Endothelial cell of umbilical vein (primary cell): ENCODE measurements around the gene TLX1.
A peak's percentile ranks its signal among the peaks of the same experiment; 100 is the strongest.

ENCODE experiments used
- CTCF ChIP-seq, 2 donors: IDR thresholded peaks; 1 replicate in 1 of 2; 2 replicates in 1 of 2; pipeline ENCODE4 v1.5.1; 2011; ENCODE audit warnings: low read length in 2 of 2, mild to moderate bottlenecking in 2 of 2, moderate library complexity in 2 of 2, control low read depth in 1 of 2, inconsistent platforms in 1 of 2, low read depth in 1 of 2; ENCODE audit not compliant: insufficient read depth in 1 of 2; ENCODE audit errors: extremely low read depth in 1 of 2
- EZH2 ChIP-seq: IDR thresholded peaks from 2 replicates; pipeline ENCODE4 v1.6.1; 2012; ENCODE audit warnings: borderline replicate concordance, low read depth, mild to moderate bottlenecking, moderate library complexity, low read length, inconsistent platforms; ENCODE audit not compliant: severe bottlenecking
- GATA2 ChIP-seq: IDR thresholded peaks from 2 replicates; pipeline ENCODE4 v1.7.0; 2011; ENCODE audit warnings: low read depth, mild to moderate bottlenecking, moderate library complexity, mixed read lengths, low read length; ENCODE audit not compliant: insufficient read length, insufficient read depth
- MAX ChIP-seq: IDR thresholded peaks from 2 replicates; pipeline ENCODE4 v1.6.1; 2011; ENCODE audit not compliant: insufficient read depth, insufficient read length
- MYC ChIP-seq: IDR thresholded peaks from one replicate; pipeline ENCODE4 v1.6.1; 2011; ENCODE audit warnings: mild to moderate bottlenecking, low read depth, low read length

GRCh38 chr10:101120884-101121653 is 10.0 kb upstream of the TLX1 start:
- TF ChIP-seq MAX (no peak), CTCF (IDR thresholded peaks at IDR 0.05; ENCODE audit: extremely low read depth in 1 of 2, insufficient read depth in 1 of 2, low read depth in 1 of 2, low read length in 2 of 2) (no peak), GATA2 (no peak), EZH2 (peak; percentile 77), MYC (no peak)
